Mammary epithelial cell (primary cell): ENCODE data around the gene PPIL1.

ENCODE experiments used
- CTCF ChIP-seq, 2 donors: IDR thresholded peaks in 1 of 2; conservative IDR thresholded peaks in 1 of 2; 2 replicates each; pipeline ENCODE4 v1.5.1; 2011 to 2012; ENCODE audit warnings: inconsistent platforms in 2 of 2, low read length in 2 of 2, mild to moderate bottlenecking in 2 of 2, control low read depth in 1 of 2, low read depth in 1 of 2; ENCODE audit not compliant: insufficient read depth in 1 of 2; ENCODE audit errors: extremely low read depth in 1 of 2
- EZH2 ChIP-seq: IDR thresholded peaks from 2 replicates; pipeline ENCODE4 v1.6.1; 2012; ENCODE audit warnings: low read length, inconsistent platforms, borderline replicate concordance

DNA sequence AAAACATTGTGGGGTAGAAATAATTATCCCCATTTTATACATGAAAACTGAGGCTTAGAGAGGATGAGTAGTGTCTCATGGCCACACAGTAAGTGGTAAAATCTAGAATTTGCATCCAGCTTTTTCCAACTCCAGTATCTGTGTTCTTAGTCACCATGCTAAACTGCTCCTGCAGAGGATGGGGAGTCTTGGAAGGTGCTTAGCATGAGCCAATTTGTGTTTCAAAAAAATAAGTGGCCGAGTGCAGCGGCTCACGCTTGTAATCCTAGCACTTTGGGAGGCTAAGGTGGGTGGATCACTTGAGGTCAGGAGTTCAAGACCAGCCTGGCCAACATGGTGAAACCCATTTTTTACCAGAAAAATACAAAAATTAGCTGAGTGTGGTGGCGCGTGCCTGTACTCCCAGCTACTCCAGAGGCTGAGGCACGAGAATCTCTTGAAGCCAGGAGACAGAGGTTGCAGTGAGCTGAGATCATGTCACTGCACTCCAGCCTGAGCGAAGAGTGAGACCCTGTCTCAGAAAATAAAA lies 13.6 kb upstream of the PPIL1 start:
- no peak for TF ChIP-seq CTCF (conservative IDR thresholded peaks at IDR 0.05 in 1 of 2, IDR thresholded peaks at IDR 0.05 in 1 of 2; ENCODE audit: extremely low read depth in 1 of 2, insufficient read depth in 1 of 2, low read depth in 1 of 2, low read length in 2 of 2)
- no peak for TF ChIP-seq EZH2
